Measurements from ENCODE around the gene EIF2B2. TPM values are rescaled to one million over a fixed set of nuclear protein-coding genes. Genes with fewer than 3 reads are reported as not detected.

The EIF2B2 gene
- 39.6 TPM for polyA plus RNA-seq (2013, experiment 1 of 2)
- 39.0 TPM for polyA plus RNA-seq (2013, experiment 2 of 2)

GRCh38 chr14:75002392-75003249 is at the start of gene EIF2B2:
TSS of gene EIF2B2 (plus strand) at chr14:75002921. CDS start at chr14:75002991, 70 bp downstream.
- peak within 1 kb of the TSS; percentile 91 for H3K4me3 ChIP-seq (ENCODE audit: low read length)
- no peaks in the 10 kb centered on the region for H3K9me3 ChIP-seq (ENCODE audit: insufficient read depth, low read depth, low read length)
- peaks cover 34% of the 10 kb centered on the region for H3K36me3 ChIP-seq (ENCODE audit: insufficient read depth, low read length)
- 2% methylated on average over 66 of the region's 66 CpGs for WGBS
- H3K27me3 ChIP-seq (ENCODE audit: insufficient read depth, low read length), result no peaks in the 10 kb centered on the region
- peaks cover 6% of the 10 kb centered on the region; the same call in 1 of the 2 replicates for H3K4me1 ChIP-seq (ENCODE audit: insufficient read depth, low read length)
- peak within 1 kb of the TSS; percentile 62 for H3K9ac ChIP-seq (ENCODE audit: low read depth, low read length)
- H3K27ac ChIP-seq (ENCODE audit: low read depth, low read length), result peak within 1 kb of the TSS; percentile 51; the same call in 1 of the 2 replicates

GRCh38 chr14:74953686-74954085 is 49.0 kb upstream of the EIF2B2 start:
- H3K4me1 ChIP-seq (ENCODE audit: insufficient read depth, low read length), result peaks cover 11% of the 10 kb centered on the region
- H3K36me3 ChIP-seq (ENCODE audit: insufficient read depth, low read length), result no peaks in the 10 kb centered on the region
- 96% methylated on average over 5 of the region's 5 CpGs for WGBS
- no peak overlapping the region for H3K9ac ChIP-seq (ENCODE audit: low read depth, low read length)
- H3K4me3 ChIP-seq (ENCODE audit: low read length), result no peak overlapping the region
- H3K27ac ChIP-seq (ENCODE audit: low read depth, low read length), result no peak overlapping the region
- H3K9me3 ChIP-seq (ENCODE audit: insufficient read depth, low read depth, low read length), result no peaks in the 10 kb centered on the region
- peaks cover 23% of the 10 kb centered on the region for H3K27me3 ChIP-seq (ENCODE audit: insufficient read depth, low read length)

- peaks cover 11% of the 10 kb centered on the region for H3K4me1 ChIP-seq (ENCODE audit: insufficient read depth, low read length)
- peak overlapping the region; percentile 61; the same call in 1 of the 2 replicates for H3K4me3 ChIP-seq (ENCODE audit: low read length)
- no peaks in the 10 kb centered on the region for H3K9me3 ChIP-seq (ENCODE audit: insufficient read depth, low read depth, low read length)
- H3K27me3 ChIP-seq (ENCODE audit: insufficient read depth, low read length), result peaks cover 23% of the 10 kb centered on the region
- 67% methylated on average over 18 of the region's 18 CpGs for WGBS
- H3K9ac ChIP-seq (ENCODE audit: low read depth, low read length), result no peak overlapping the region
- H3K27ac ChIP-seq (ENCODE audit: low read depth, low read length), result no peak overlapping the region
- no peaks in the 10 kb centered on the region for H3K36me3 ChIP-seq (ENCODE audit: insufficient read depth, low read length)
Measured at GRCh38 chr14:74954232-74954946, 48.3 kb upstream of the EIF2B2 start.

- H3K9ac ChIP-seq (ENCODE audit: low read depth, low read length), result peak overlapping the region; percentile 47; the same call in 1 of the 2 replicates
- H3K4me1 ChIP-seq (ENCODE audit: insufficient read depth, low read length), result peaks cover 11% of the 10 kb centered on the region
- no peaks in the 10 kb centered on the region for H3K9me3 ChIP-seq (ENCODE audit: insufficient read depth, low read depth, low read length)
- 51% methylated on average over 3 of the region's 3 CpGs for WGBS
- no peaks in the 10 kb centered on the region for H3K36me3 ChIP-seq (ENCODE audit: insufficient read depth, low read length)
- H3K27ac ChIP-seq (ENCODE audit: low read depth, low read length), result no peak overlapping the region
- peak overlapping the region; percentile 61 for H3K4me3 ChIP-seq (ENCODE audit: low read length)
- H3K27me3 ChIP-seq (ENCODE audit: insufficient read depth, low read length), result peaks cover 23% of the 10 kb centered on the region
Measured at GRCh38 chr14:74954947-74955228, 47.8 kb upstream of the EIF2B2 start.

- no peak within 1 kb of the TSS for H3K27ac ChIP-seq (ENCODE audit: low read depth, low read length)
- H3K4me1 ChIP-seq (ENCODE audit: insufficient read depth, low read length), result peaks cover 11% of the 10 kb centered on the region
- peak within 1 kb of the TSS; percentile 60; the same call in 1 of the 2 replicates for H3K9ac ChIP-seq (ENCODE audit: low read depth, low read length)
- H3K27me3 ChIP-seq (ENCODE audit: insufficient read depth, low read length), result peaks cover 23% of the 10 kb centered on the region
- H3K4me3 ChIP-seq (ENCODE audit: low read length), result peak within 1 kb of the TSS; percentile 61
- H3K36me3 ChIP-seq (ENCODE audit: insufficient read depth, low read length), result no peaks in the 10 kb centered on the region
- no peaks in the 10 kb centered on the region for H3K9me3 ChIP-seq (ENCODE audit: insufficient read depth, low read depth, low read length)
- WGBS, result 6% methylated on average over 73 of the region's 73 CpGs
Measured at GRCh38 chr14:74955229-74956026, 47.3 kb upstream of the EIF2B2 start, which contains the start of gene PGF. TSS of gene PGF (minus strand) at chr14:74955597. CDS start at chr14:74955242, 355 bp downstream.

GRCh38 chr14:74956027-74956279 is 46.8 kb upstream of the EIF2B2 start:
- H3K36me3 ChIP-seq (ENCODE audit: insufficient read depth, low read length), result no peaks in the 10 kb centered on the region
- H3K9ac ChIP-seq (ENCODE audit: low read depth, low read length), result no peak overlapping the region
- peaks cover 23% of the 10 kb centered on the region for H3K27me3 ChIP-seq (ENCODE audit: insufficient read depth, low read length)
- H3K4me1 ChIP-seq (ENCODE audit: insufficient read depth, low read length), result peaks cover 11% of the 10 kb centered on the region
- no peak overlapping the region for H3K27ac ChIP-seq (ENCODE audit: low read depth, low read length)
- 76% methylated on average over 9 of the region's 9 CpGs for WGBS
- H3K9me3 ChIP-seq (ENCODE audit: insufficient read depth, low read depth, low read length), result no peaks in the 10 kb centered on the region
- H3K4me3 ChIP-seq (ENCODE audit: low read length), result peak overlapping the region; percentile 61

- Histone ChIP-seq H3K4me3 (ENCODE audit: low read length) (no peak overlapping the region), H3K9ac (ENCODE audit: low read depth, low read length) (no peak overlapping the region)
Measured at GRCh38 chr14:74956280-74957072, 46.2 kb upstream of the EIF2B2 start.

GRCh38 chr14:74959596-74960180 is 43.0 kb upstream of the EIF2B2 start:
- Histone ChIP-seq H3K9me3 (ENCODE audit: insufficient read depth, low read depth, low read length) (no peaks in the 10 kb centered on the region), H3K4me3 (ENCODE audit: low read length) (no peak overlapping the region), H3K27me3 (ENCODE audit: insufficient read depth, low read length) (peaks cover 16% of the 10 kb centered on the region), H3K27ac (ENCODE audit: low read depth, low read length) (no peak overlapping the region), H3K36me3 (ENCODE audit: insufficient read depth, low read length) (no peaks in the 10 kb centered on the region), H3K9ac (ENCODE audit: low read depth, low read length) (no peak overlapping the region), H3K4me1 (ENCODE audit: insufficient read depth, low read length) (peaks cover 10% of the 10 kb centered on the region)
- 87% methylated on average over 5 of the region's 5 CpGs for WGBS

More at GRCh38 chr14:74956280-74957072, 46.2 kb upstream of the EIF2B2 start:
- H3K4me1 ChIP-seq (ENCODE audit: insufficient read depth, low read length), result peaks cover 11% of the 10 kb centered on the region
- peaks cover 23% of the 10 kb centered on the region for H3K27me3 ChIP-seq (ENCODE audit: insufficient read depth, low read length)
- no peaks in the 10 kb centered on the region for H3K9me3 ChIP-seq (ENCODE audit: insufficient read depth, low read depth, low read length)
- H3K36me3 ChIP-seq (ENCODE audit: insufficient read depth, low read length), result no peaks in the 10 kb centered on the region
- no peak overlapping the region for H3K27ac ChIP-seq (ENCODE audit: low read depth, low read length)
- WGBS, result 83% methylated on average over 24 of the region's 24 CpGs

- 96% methylated on average over 4 of the region's 4 CpGs for WGBS
- Histone ChIP-seq H3K27ac (ENCODE audit: low read depth, low read length) (no peak overlapping the region), H3K9me3 (ENCODE audit: insufficient read depth, low read depth, low read length) (no peaks in the 10 kb centered on the region), H3K27me3 (ENCODE audit: insufficient read depth, low read length) (peaks cover 8% of the 10 kb centered on the region), H3K4me1 (ENCODE audit: insufficient read depth, low read length) (peaks cover 8% of the 10 kb centered on the region), H3K9ac (ENCODE audit: low read depth, low read length) (no peak overlapping the region), H3K4me3 (ENCODE audit: low read length) (no peak overlapping the region), H3K36me3 (ENCODE audit: insufficient read depth, low read length) (no peaks in the 10 kb centered on the region)
Measured at GRCh38 chr14:74960736-74961135, 42.0 kb upstream of the EIF2B2 start.

GRCh38 chr14:74961238-74961911 is 41.3 kb upstream of the EIF2B2 start:
- H3K4me1 ChIP-seq (ENCODE audit: insufficient read depth, low read length), result peaks cover 3% of the 10 kb centered on the region; the same call in 1 of the 2 replicates
- H3K27ac ChIP-seq (ENCODE audit: low read depth, low read length), result no peak overlapping the region
- WGBS, result 89% methylated on average over 5 of the region's 5 CpGs
- no peaks in the 10 kb centered on the region for H3K36me3 ChIP-seq (ENCODE audit: insufficient read depth, low read length)
- H3K9ac ChIP-seq (ENCODE audit: low read depth, low read length), result no peak overlapping the region
- H3K9me3 ChIP-seq (ENCODE audit: insufficient read depth, low read depth, low read length), result no peaks in the 10 kb centered on the region
- H3K27me3 ChIP-seq (ENCODE audit: insufficient read depth, low read length), result peaks cover 1% of the 10 kb centered on the region; the same call in 1 of the 2 replicates
- no peak overlapping the region for H3K4me3 ChIP-seq (ENCODE audit: low read length)

Data from HUES64 (cell line).